Measurements from ENCODE around the gene CHST8.
"Not testable (repeated sequence)": the region's sequence is repeated elsewhere in the genome, so short reads cannot be mapped to it uniquely, and the experiment has no call there.

CHST8 gene

DNA sequence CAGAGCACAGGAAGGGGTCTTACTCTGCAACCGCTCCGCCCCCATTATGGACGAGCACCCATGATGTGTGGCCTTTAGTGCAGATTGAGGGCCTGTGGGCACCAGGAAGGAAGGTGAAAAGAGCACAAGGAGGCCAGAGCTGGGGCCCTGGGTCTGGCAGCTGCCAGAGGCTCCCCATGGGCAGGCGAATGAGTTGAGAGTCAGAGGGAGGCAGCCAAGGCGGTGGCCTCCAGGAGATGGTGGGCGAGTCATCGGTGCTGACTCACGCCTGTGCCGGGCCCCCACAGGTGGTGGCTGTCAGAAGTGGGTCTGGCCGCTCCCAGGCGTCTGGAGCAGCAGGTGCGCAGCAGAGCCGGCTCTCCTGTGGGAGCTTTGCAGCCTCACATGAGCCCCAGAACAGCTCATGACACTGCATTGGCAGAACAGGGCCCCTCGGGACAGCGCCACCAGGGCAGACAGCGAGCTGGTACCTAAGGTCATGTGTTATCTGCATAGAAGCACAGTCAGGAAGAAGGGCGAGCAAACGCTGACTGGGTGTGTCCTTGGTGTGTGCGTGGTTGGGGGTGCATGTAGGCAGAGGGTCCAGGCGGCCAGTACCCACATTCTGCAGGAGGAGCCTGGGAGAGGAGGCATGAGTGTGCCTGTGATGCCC lies 68.8 kb downstream of the CHST8 start:
- no peak for DNase-seq (ENCODE audit: low spot score)

- no peak for DNase-seq (ENCODE audit: low spot score)
These were observed 69.3 kb downstream of the CHST8 start for GRCh38 chr19:33691030-33691427.

- no peak for DNase-seq (ENCODE audit: low spot score)
These were observed 70.0 kb downstream of the CHST8 start for GRCh38 chr19:33691736-33692135.

DNA sequence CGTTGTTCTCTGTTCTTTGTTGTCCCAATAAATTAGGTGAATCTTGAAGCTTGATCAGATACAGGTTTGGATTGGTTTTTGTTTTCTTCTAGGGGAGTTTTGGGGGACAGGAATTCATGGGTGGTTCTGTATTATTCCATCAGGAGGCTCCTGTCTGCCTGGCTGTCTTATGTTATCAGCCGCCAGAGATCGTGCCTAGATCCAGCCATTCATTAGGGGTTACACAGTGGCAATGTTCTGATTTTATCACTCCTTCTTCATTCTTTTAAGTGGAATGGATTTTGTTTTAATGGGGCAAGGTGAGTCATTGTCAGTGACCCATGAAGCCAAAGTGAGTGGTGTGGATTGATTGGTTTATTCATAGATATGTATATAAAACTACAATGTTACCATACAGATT lies 71.9 kb downstream of the CHST8 start:
- DNase-seq (ENCODE audit: low spot score) = no peak

DNA sequence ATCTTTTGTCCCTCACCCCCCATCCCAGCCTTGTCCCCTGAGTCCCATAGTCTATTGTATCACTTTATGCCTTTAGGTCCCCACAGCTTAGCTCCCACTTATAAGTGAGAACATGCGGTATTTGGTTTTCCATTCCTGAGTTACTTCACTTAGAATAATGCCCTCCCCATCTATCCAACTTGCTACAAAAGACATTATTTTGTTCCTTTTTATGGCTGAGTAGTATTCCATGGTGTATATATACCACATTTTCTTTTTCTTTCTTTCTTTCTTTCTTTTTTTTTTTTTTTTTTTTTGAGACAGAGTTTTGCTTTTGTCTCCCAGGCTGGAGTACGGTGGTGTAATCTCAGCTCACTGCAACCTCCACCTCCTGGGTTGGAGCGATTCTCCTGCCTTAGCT lies 73.8 kb downstream of the CHST8 start:
- DNase-seq (ENCODE audit: low spot score) = not testable (repeated sequence)

- DNase-seq (ENCODE audit: low spot score) = no peak
These were observed 76.0 kb downstream of the CHST8 start for GRCh38 chr19:33697766-33698165.

DNA sequence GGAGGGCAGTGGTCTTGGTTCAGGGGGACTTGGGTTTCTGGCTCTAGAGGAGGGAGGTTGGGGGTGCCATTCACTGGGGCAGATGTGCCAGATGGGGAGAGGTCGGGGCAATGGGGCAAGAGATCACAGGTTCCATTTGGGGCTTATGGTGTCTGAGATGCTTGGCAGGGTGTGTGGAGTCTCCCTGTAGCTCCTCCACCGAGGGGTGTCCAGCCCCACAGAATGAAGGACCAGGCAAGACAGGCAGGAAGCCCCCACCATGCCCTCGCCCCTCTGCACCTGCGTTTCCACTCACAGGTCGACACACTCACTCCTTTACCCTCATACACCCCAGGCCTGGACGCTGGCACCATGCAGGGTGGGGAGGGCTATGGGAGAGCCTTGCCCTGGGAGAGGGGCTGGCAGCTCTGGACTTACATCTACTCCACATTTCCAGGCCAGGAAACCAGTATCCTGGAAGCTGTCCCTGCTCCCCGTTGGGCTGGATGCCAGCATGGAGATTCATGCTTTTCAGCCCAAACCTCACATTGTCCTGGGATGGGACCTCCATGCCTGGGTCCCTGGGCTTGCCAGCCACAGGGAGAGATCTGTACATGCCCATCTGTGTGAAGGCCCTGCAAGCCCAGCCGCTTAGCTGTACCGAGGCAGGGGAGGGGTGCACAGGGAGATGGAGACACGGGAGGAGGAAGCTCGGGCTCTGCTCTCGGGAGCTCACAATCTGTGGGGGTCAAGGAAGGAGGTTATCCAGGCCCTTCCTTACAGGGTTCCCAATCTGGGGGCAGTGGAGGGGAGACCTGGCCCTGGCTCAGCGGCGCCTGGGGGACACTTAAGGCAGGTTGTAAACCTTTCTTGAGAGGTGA lies 77.1 kb downstream of the CHST8 start:
- DNase-seq (ENCODE audit: low spot score) = no peak

- no peak for DNase-seq (ENCODE audit: low spot score)
These were observed 78.1 kb downstream of the CHST8 start for GRCh38 chr19:33699754-33700407.

- no peak for DNase-seq (ENCODE audit: low spot score)
These were observed 78.8 kb downstream of the CHST8 start for GRCh38 chr19:33700408-33701013.

DNA sequence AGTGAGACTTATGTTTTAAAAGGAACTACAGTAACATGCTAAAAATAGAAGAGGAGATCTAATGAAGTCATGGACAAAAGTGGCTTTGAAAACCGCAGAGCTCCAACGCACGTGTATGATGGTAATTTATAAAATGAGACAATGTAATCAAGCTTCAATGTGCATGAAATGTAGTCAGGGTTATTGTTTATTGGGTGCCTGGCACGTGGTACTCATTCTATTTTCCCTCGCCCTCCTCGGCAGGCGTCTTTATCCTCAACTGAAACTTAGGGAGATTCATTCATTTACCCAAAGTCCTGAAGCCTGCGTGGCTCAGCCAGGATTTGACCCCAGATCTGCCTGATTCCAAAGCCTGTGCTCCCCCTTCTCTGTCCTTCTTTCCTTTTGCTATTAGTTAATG lies 79.8 kb downstream of the CHST8 start:
- no peak for DNase-seq (ENCODE audit: low spot score)

DNA sequence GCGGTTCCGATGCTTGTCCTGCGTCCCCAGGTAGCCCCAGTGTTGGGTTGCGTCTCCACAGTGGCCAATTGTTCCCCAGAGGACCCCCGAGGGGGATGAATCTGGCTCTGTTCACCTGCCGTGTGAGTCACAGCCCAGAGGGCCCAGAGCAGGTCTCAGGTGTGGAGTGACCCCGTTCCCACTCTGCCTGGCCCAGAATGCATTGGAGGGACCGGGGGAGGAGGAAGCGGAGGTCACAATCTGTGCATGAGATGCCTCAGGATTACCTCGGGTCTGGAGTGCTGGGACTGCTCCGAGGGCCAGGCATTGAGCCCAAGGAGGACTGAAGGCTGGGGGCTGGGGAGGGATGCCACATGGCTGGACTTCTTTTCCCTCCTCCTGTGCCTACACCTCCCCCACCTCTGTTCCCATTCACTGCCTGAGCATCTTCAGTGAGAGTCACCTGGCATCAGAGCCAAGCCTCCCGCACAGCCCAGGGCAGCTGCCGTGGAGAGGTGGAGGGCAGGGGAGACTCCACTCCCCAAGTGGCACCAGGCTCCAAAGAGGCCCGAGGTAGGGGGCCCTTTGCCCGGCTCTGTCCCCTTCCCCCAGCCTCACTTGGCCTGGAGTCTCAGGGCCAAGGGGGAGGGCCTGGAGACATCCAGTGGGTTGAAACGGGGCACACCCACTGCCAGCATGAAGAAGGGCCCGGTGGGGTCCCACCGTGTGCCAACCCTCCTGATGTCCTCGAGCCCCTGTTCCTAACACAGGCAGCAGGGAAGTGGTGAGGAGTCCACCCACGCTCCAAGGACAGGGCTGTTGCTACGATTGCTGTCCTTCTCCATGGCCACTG lies 81.1 kb downstream of the CHST8 start:
- no peak for DNase-seq (ENCODE audit: low spot score)

- no peak for DNase-seq (ENCODE audit: low spot score)
These were observed 81.6 kb downstream of the CHST8 start for GRCh38 chr19:33703438-33703750.

DNA sequence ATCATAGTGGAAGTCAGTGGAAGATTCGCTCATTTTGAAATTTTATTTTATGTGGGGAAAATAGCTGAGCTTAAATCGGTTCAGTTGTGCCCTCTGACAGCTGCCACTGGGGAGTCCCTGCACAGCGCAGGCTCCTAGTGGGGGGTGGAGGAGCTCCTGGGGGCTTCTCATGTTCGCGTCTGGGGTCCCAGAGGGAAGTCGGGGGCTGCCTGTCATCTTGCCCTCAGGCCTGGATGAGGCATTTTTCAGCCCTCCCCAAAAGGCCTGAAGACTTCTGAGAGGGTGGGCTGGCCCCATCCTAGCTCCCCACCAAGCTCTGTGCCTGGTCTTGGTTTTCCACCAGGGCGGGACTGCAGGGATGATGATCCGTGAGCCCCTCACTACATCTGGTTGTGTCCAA lies 82.1 kb downstream of the CHST8 start:
- DNase-seq (ENCODE audit: low spot score) = no peak

DNA sequence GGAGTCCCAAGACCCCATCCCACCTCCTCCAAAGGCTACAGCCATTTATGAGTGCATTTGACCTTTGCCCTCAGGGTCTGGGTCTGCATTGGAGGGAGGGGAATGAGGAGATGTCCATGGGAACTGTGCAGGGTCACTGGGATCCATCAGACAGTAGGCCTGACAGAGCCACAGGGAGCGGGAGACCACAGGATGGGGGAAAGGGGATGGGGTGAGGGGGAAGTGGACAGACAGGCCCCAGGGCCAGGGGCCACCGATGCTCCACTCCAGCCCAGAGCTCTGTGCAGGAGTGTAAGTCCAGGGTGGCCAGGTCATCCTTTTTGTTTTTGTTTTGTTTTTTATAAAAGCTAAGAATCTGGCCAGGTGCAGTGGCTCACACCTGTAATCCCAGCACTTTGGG lies 82.5 kb downstream of the CHST8 start:
- DNase-seq (ENCODE audit: low spot score) = no peak

- DNase-seq (ENCODE audit: low spot score) = no peak
These were observed 83.5 kb downstream of the CHST8 start for GRCh38 chr19:33705090-33705847.

DNA sequence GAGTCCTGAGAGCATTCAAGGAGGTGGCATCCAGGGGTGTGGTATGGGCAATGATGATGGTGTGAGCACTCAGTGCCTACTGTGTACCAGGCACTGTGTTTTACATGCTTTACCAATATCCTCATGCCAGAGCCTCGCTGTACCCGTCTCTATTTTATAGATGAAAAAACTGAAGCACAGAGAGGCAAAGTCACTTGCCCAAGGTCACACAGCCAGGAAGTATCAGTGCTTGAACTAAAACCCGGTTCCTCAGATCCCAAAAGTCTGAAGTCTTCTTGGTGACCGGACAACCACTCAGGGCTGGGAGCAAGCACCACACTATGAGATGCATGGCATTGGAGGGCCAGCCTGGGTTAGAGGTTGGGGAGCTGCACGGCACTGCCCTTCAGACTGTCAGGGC lies 84.1 kb downstream of the CHST8 start:
- DNase-seq (ENCODE audit: low spot score) = no peak

GRCh38 chr19:33706631-33707030 lies 84.9 kb downstream of the CHST8 start:
- no peak for DNase-seq (ENCODE audit: low spot score)

- DNase-seq (ENCODE audit: low spot score) = no peak
These were observed 90.5 kb downstream of the CHST8 start for GRCh38 chr19:33712268-33712667.

- DNase-seq (ENCODE audit: low spot score) = no peak
These were observed 91.4 kb downstream of the CHST8 start for GRCh38 chr19:33713194-33713593.

DNA sequence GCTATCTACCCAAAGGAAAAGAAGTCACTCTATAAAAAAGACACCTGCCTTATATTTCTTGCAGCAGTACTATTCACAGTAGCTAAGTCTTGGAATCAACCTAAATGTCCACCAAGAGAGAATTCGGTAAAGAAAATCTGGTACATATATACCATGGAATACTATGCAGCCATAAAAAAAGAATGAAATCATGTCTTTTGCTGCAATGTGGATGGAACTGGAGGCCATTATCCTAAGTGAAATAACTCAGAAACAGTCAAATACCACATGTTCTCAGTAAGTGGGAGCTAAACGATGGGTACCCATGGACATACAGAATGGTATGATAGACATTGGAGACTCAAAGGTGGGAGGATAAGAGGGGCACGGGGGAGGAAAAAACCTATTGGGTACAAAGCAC lies 92.4 kb downstream of the CHST8 start:
- no peak for DNase-seq (ENCODE audit: low spot score)

DNA sequence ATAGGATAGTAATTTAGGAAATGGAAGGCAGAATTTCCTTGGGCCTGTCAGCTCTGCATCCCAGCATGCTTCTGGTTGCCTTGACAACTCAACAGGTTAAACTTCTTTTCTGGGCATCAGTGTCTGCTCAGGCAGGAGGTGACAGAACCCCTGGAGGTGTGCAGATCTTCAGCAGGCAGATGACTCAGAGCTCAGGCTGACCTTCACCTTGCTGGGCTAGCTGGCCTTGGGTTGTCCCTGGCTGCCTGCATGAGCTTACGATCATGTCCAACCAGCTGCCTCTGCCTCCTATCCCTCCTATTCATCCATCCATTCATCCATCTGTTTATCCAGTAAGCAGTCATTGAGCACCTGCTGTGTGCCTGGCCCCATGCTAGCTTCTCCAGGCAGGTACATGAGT lies 93.7 kb downstream of the CHST8 start:
- DNase-seq (ENCODE audit: low spot score) = no peak

Measured in NAMALWA (cell line).